Testis (tissue), 3 donors: ENCODE data around the gene BST2. TPM values are rescaled to one million over a fixed set of nuclear protein-coding genes. Genes with fewer than 3 reads are reported as not detected.

Experiments used
- DNase-seq: peaks from one replicate; pipeline ENCODE4 v3.0.0-alpha.2; 2019
- H3K27ac ChIP-seq, 2 donors: fragments of 200-600 bp; sonication (generic); one replicate each; pipeline ENCODE4 v1.5.1; 2019
- H3K27me3 ChIP-seq: fragments of 200-600 bp; sonication (generic); one replicate; pipeline ENCODE4 v1.5.1; 2019
- H3K36me3 ChIP-seq: fragments of 200-600 bp; sonication (generic); one replicate; pipeline ENCODE4 v1.5.1; 2017; ENCODE audit warnings: low read depth; ENCODE audit errors: missing control alignments
- H3K4me1 ChIP-seq: fragments of 200-600 bp; sonication (generic); one replicate; pipeline ENCODE4 v1.5.1; 2019
- H3K4me3 ChIP-seq, 2 donors: fragments of 200-600 bp; sonication (generic); one replicate each; pipeline ENCODE4 v1.5.1; 2017 to 2019
- H3K9me3 ChIP-seq: fragments of 200-600 bp; sonication (generic); one replicate; pipeline ENCODE4 v1.5.1; 2017
- CTCF ChIP-seq, 3 experiments: fragments of 450-650 bp in 2 of 3; fragments of 200-600 bp in 1 of 3; sonication (generic) in 1 of 3; IDR thresholded peaks; one replicate each; pipeline ENCODE4 v1.5.1; 2016 to 2019; ENCODE audit warnings: antibody characterized with exemption in 3 of 3, mild to moderate bottlenecking in 2 of 3, moderate library complexity in 1 of 3
- POLR2A ChIP-seq: fragments of 450-650 bp; IDR thresholded peaks from one replicate; pipeline ENCODE4 v1.6.1; 2017; ENCODE audit warnings: antibody characterized with exemption, mild to moderate bottlenecking, moderate library complexity
- WGBS, 2 donors: methylation state at CpG; one replicate each; pipeline ENCODE4 v1.1.5; 2018; 5-methylcytosine and 5-hydroxymethylcytosine counted together
- intact Hi-C: fragments of 100-400 bp; cut with DNase I; formaldehyde crosslinking; loops from one replicate; pipeline ENCODE4 v1.15.1; 2023; ENCODE audit warnings: low total_unique reads
- polyA plus RNA-seq: library from polyadenylated mRNA; stranded (reverse); fragments of 350-450 nt; fragmentation: Illumina TruSeq; extraction: RNeasy Lipid Tissue Mini Kit (QIAGEN cat#74804); gene quantifications from one replicate; pipeline ENCODE4 v1.2.3, GENCODE V29; 2014; ENCODE audit warnings: low read depth, low replicate concordance; ENCODE audit not compliant: insufficient read depth
- total RNA-seq, 2 donors: library from RNA; depleted of rRNA; stranded (reverse); fragments of >200 nt; gene quantifications; one replicate each; pipeline ENCODE4 v1.2.3, GENCODE V29; 2016

Gene BST2
- total and polyA plus RNA-seq, 3 donors from 2014 or later = 37.4 to 71.4 (median 64.4) TPM

GRCh38 chr19:17353386-17353785 is 52.0 kb downstream of the BST2 start:
- no peak overlapping the region for H3K4me3 ChIP-seq
- WGBS, 2 donors = 82 to 88% methylated on average over 8 of the region's 8 CpGs
- H3K9me3 ChIP-seq = no peaks in the 10 kb centered on the region
- intact Hi-C loops = no loop called here
- no peak for TF ChIP-seq POLR2A
- no peak for TF ChIP-seq CTCF (IDR thresholded peaks at IDR 0.05)
- no peaks in the 10 kb centered on the region for H3K36me3 ChIP-seq
- H3K27ac ChIP-seq = no peak overlapping the region
- no peaks in the 10 kb centered on the region for H3K27me3 ChIP-seq
- no peak for DNase-seq
- H3K4me1 ChIP-seq = no peaks in the 10 kb centered on the region

Other genes starting within 250 kb of the BST2 start
- 10 to 100 TPM; 15.8 to 23.8 TPM for gene USE1, start 190.3 kb downstream of the BST2 start, total RNA-seq
- gene USE1, start 190.3 kb downstream of the BST2 start, polyA plus RNA-seq = 33.3 TPM
- gene OCEL1, start 179.4 kb downstream of the BST2 start, total RNA-seq = 10 to 100 TPM in 1 of 2 donors, 1 to 10 TPM in 1; 6.6 to 13.9 TPM
- 17.5 TPM for gene OCEL1, start 179.4 kb downstream of the BST2 start, polyA plus RNA-seq
- gene NR2F6, start 159.7 kb downstream of the BST2 start, total RNA-seq = 10 to 100 TPM; 63.1 to 71.8 TPM
- gene NR2F6, start 159.7 kb downstream of the BST2 start, polyA plus RNA-seq = 20.4 TPM
- gene USHBP1, start 140.9 kb downstream of the BST2 start, total RNA-seq = 1 to 10 TPM; 2.0 to 5.6 TPM
- gene USHBP1, start 140.9 kb downstream of the BST2 start, polyA plus RNA-seq = 2.6 TPM
- gene BABAM1, start 138.2 kb downstream of the BST2 start, total RNA-seq = 10 to 100 TPM; 93.2 to 95.4 TPM
- gene BABAM1, start 138.2 kb downstream of the BST2 start, polyA plus RNA-seq = 110 TPM
- 1 to 10 TPM; 3.1 to 5.3 TPM for gene ANKLE1, start 123.7 kb downstream of the BST2 start, total RNA-seq
- gene ANKLE1, start 123.7 kb downstream of the BST2 start, polyA plus RNA-seq = 0.45 TPM
- 10 to 100 TPM; 27.1 to 49.1 TPM for gene ABHD8, start 102.2 kb downstream of the BST2 start, total RNA-seq
- gene ABHD8, start 102.2 kb downstream of the BST2 start, polyA plus RNA-seq = 70.7 TPM
- 100 to 1,000 TPM; 180 to 206 TPM for gene MRPL34, start 99.8 kb downstream of the BST2 start, total RNA-seq
- 126 TPM for gene MRPL34, start 99.8 kb downstream of the BST2 start, polyA plus RNA-seq
- 10 to 100 TPM; 46.4 to 55.5 TPM for gene DDA1, start 96.1 kb downstream of the BST2 start, total RNA-seq
- 123 TPM for gene DDA1, start 96.1 kb downstream of the BST2 start, polyA plus RNA-seq
- 10 to 100 TPM; 17.5 to 19.2 TPM for gene ANO8, start 70.8 kb downstream of the BST2 start, total RNA-seq
- gene ANO8, start 70.8 kb downstream of the BST2 start, polyA plus RNA-seq = 4.5 TPM
- gene GTPBP3, start 68.1 kb downstream of the BST2 start, total RNA-seq = 10 to 100 TPM; 21.6 to 22.9 TPM
- 9.7 TPM for gene GTPBP3, start 68.1 kb downstream of the BST2 start, polyA plus RNA-seq
- gene PLVAP, start 28.3 kb downstream of the BST2 start, total RNA-seq = 1 to 10 TPM; 3.4 to 4.4 TPM
- gene PLVAP, start 28.3 kb downstream of the BST2 start, polyA plus RNA-seq = 20.5 TPM
- gene CCDC194, start 11.4 kb downstream of the BST2 start, total RNA-seq = 1 to 10 TPM in 1 of 2 donors, not detected in 1; 1.3 TPM
- 0.45 TPM for gene CCDC194, start 11.4 kb downstream of the BST2 start, polyA plus RNA-seq
- 10 to 100 TPM; 44.0 to 48.3 TPM for gene MVB12A, start 14.4 kb upstream of the BST2 start, total RNA-seq
- 28.6 TPM for gene MVB12A, start 14.4 kb upstream of the BST2 start, polyA plus RNA-seq
- 1 to 10 TPM in 1 of 2 donors, under 1 TPM in 1; 0.68 to 2.6 TPM for gene TMEM221, start 43.0 kb upstream of the BST2 start, total RNA-seq
- 1.4 TPM for gene TMEM221, start 43.0 kb upstream of the BST2 start, polyA plus RNA-seq
- gene NXNL1, start 55.3 kb upstream of the BST2 start, total RNA-seq = under 1 TPM in 1 of 2 donors, not detected in 1; 0.87 TPM
- gene NXNL1, start 55.3 kb upstream of the BST2 start, polyA plus RNA-seq = not detected
- gene SLC27A1, start 64.9 kb upstream of the BST2 start, total RNA-seq = 100 to 1,000 TPM in 1 of 2 donors, 10 to 100 TPM in 1; 92.8 to 105 TPM
- gene SLC27A1, start 64.9 kb upstream of the BST2 start, polyA plus RNA-seq = 25.9 TPM
- 10 to 100 TPM; 77.7 to 82.9 TPM for gene PGLS, start 106.0 kb upstream of the BST2 start, total RNA-seq
- gene PGLS, start 106.0 kb upstream of the BST2 start, polyA plus RNA-seq = 44.3 TPM
- gene COLGALT1, start 150.0 kb upstream of the BST2 start, total RNA-seq = 10 to 100 TPM; 70.3 to 94.5 TPM
- gene COLGALT1, start 150.0 kb upstream of the BST2 start, polyA plus RNA-seq = 52.0 TPM